Mesenchymal stem cell (in vitro differentiated cells and primary cell): Measurements from ENCODE around the gene NID2.

Experiments used
- DNase-seq: peaks from one replicate; pipeline ENCODE4 v3.0.0-alpha.2; 2013
- H2AFZ ChIP-seq: one replicate; pipeline ENCODE4 v1.6.1; 2013; ENCODE audit warnings: low read depth, mild to moderate bottlenecking, control low read depth, inconsistent platforms, low read length, moderate library complexity
- H2AK5ac ChIP-seq: 2 replicates; pipeline ENCODE4 v1.6.1; 2013; ENCODE audit warnings: low read length, moderate library complexity, mild to moderate bottlenecking, inconsistent platforms; ENCODE audit not compliant: severe bottlenecking
- H2BK120ac ChIP-seq: one replicate; pipeline ENCODE4 v1.6.1; 2013; ENCODE audit warnings: low read depth, mild to moderate bottlenecking, inconsistent platforms, low read length, moderate library complexity
- H2BK12ac ChIP-seq, 2 experiments: one replicate each; pipeline ENCODE4 v1.6.1; 2013; ENCODE audit warnings: inconsistent platforms in 2 of 2, low read length in 2 of 2, mild to moderate bottlenecking in 2 of 2, moderate library complexity in 2 of 2, control low read depth in 1 of 2
- H2BK15ac ChIP-seq: one replicate; pipeline ENCODE4 v1.6.1; 2013; ENCODE audit warnings: mild to moderate bottlenecking, low read depth, inconsistent platforms; ENCODE audit not compliant: poor library complexity, severe bottlenecking
- H2BK5ac ChIP-seq: 2 replicates; pipeline ENCODE4 v1.6.1; 2013; ENCODE audit warnings: low read depth, mild to moderate bottlenecking, low read length, control low read depth, inconsistent platforms; ENCODE audit not compliant: poor library complexity, severe bottlenecking
- H3K14ac ChIP-seq, 2 experiments: one replicate each; pipeline ENCODE4 v1.6.1; 2013; ENCODE audit warnings: inconsistent platforms in 2 of 2, low read length in 2 of 2, control low read depth in 1 of 2, mild to moderate bottlenecking in 1 of 2, moderate library complexity in 1 of 2
- H3K18ac ChIP-seq, 2 experiments: one replicate each; pipeline ENCODE4 v1.6.1; 2013; ENCODE audit warnings: inconsistent platforms in 2 of 2, low read length in 2 of 2, control low read depth in 1 of 2, low read depth in 1 of 2, mild to moderate bottlenecking in 1 of 2
- H3K23ac ChIP-seq, 2 experiments: one replicate each; pipeline ENCODE4 v1.6.1; 2013; ENCODE audit warnings: inconsistent platforms in 2 of 2, low read length in 2 of 2, mild to moderate bottlenecking in 2 of 2, moderate library complexity in 2 of 2, control low read depth in 1 of 2
- H3K27ac ChIP-seq: 2 replicates; pipeline ENCODE4 v1.5.1; 2013; ENCODE audit warnings: mild to moderate bottlenecking, moderate library complexity, low read length, control low read depth, inconsistent platforms; ENCODE audit not compliant: poor library complexity, severe bottlenecking
- H3K27me3 ChIP-seq, 2 experiments: 2 replicates each; pipeline versions ENCODE4 v1.6.1 to v1.7.0; 2013; ENCODE audit warnings: low read length in 2 of 2, mild to moderate bottlenecking in 2 of 2, moderate library complexity in 2 of 2, control low read depth in 1 of 2, inconsistent platforms in 1 of 2; ENCODE audit not compliant: control insufficient read depth in 1 of 2, insufficient read depth in 1 of 2
- H3K36me3 ChIP-seq, 2 experiments: 2 replicates each; pipeline versions ENCODE4 v1.6.1 to v1.7.0; 2013; ENCODE audit warnings: low read length in 2 of 2, control low read depth in 1 of 2, inconsistent platforms in 1 of 2, low read depth in 1 of 2, mild to moderate bottlenecking in 1 of 2; ENCODE audit not compliant: insufficient read depth in 2 of 2, control insufficient read depth in 1 of 2
- H3K4ac ChIP-seq, 2 experiments: one replicate each; pipeline ENCODE4 v1.6.1; 2013; ENCODE audit warnings: inconsistent platforms in 2 of 2, low read length in 2 of 2, mild to moderate bottlenecking in 2 of 2, moderate library complexity in 2 of 2, control low read depth in 1 of 2, low read depth in 1 of 2
- H3K4me1 ChIP-seq: 2 replicates; pipeline ENCODE4 v1.6.1; 2013; ENCODE audit warnings: low read depth, low read length, control low read depth; ENCODE audit not compliant: control insufficient read depth, insufficient read depth
- H3K4me2 ChIP-seq: 2 replicates; pipeline ENCODE4 v1.6.1; 2013; ENCODE audit warnings: low read length, mild to moderate bottlenecking, inconsistent platforms; ENCODE audit not compliant: poor library complexity, severe bottlenecking
- H3K4me3 ChIP-seq, 2 experiments: 2 replicates each; pipeline versions ENCODE4 v1.5.1 to v1.7.0; 2013; ENCODE audit warnings: low read length in 2 of 2, mild to moderate bottlenecking in 2 of 2, control low read depth in 1 of 2, low read depth in 1 of 2; ENCODE audit not compliant: insufficient read depth in 1 of 2
- H3K79me1 ChIP-seq: replicated peaks from 2 replicates; pipeline ENCODE4 v1.6.1; 2013; ENCODE audit warnings: mild to moderate bottlenecking, control low read depth, low read length, inconsistent platforms; ENCODE audit not compliant: poor library complexity, severe bottlenecking
- H3K9ac ChIP-seq: 2 replicates; pipeline ENCODE4 v1.7.0; 2013; ENCODE audit warnings: mild to moderate bottlenecking, low read length, moderate library complexity
- H3K9me3 ChIP-seq: 2 replicates; pipeline ENCODE4 v1.7.0; 2013; ENCODE audit warnings: mild to moderate bottlenecking, low read length; ENCODE audit not compliant: control insufficient read depth
- H4K8ac ChIP-seq: one replicate; pipeline ENCODE4 v1.6.1; 2013; ENCODE audit warnings: inconsistent platforms, mild to moderate bottlenecking, low read length, moderate library complexity
- H4K91ac ChIP-seq: one replicate; pipeline ENCODE4 v1.6.1; 2013; ENCODE audit warnings: mild to moderate bottlenecking, low read length, inconsistent platforms
- WGBS: methylation state at CpG from one replicate; pipeline ENCODE4 v1.1.7; 2013; ENCODE audit warnings: mixed read lengths; 5-methylcytosine and 5-hydroxymethylcytosine counted together

NID2 gene

DNA sequence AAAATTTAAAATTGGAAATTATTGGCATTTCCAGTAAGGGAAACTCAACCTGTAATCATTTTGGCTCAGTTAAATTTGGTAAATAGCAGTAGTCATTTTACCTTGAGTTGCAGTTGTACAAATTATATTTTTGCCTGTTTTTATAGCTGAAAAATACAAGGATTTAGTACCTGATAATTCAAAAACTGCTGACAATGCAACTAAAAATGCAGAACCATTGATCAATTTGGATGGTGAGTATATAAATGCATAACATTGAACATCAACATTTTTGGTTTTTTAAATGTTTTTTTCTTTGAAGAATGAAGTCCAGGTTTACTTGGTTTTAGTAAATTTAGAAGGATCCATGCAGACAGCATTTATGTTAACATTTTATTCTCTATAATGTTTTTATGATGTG is 70.5 kb downstream of the NID2 start:
- H3K9ac ChIP-seq: peak overlapping the region; percentile 76
- H2BK120ac ChIP-seq: no peak overlapping the region
- no peak overlapping the region for H2BK12ac ChIP-seq
- no peak overlapping the region for H4K8ac ChIP-seq
- H2AK5ac ChIP-seq: no peak overlapping the region
- no peak overlapping the region for H2BK15ac ChIP-seq
- no peak overlapping the region for H2BK5ac ChIP-seq
- no peaks in the 10 kb centered on the region for H3K4me1 ChIP-seq
- no peak overlapping the region for H3K4me2 ChIP-seq
- H2AFZ ChIP-seq: no peak overlapping the region
- no peak overlapping the region for H4K91ac ChIP-seq
- no peaks in the 10 kb centered on the region for H3K9me3 ChIP-seq
- H3K4ac ChIP-seq: no peak overlapping the region
- no peaks in the 10 kb centered on the region for H3K27me3 ChIP-seq
- H3K14ac ChIP-seq: no peak overlapping the region
- peaks cover 6 to 81% of the 10 kb centered on the region in 2 experiments for H3K36me3 ChIP-seq
- H3K79me1 ChIP-seq: peaks cover 9% of the 10 kb centered on the region
- DNase-seq: no peak
- H3K4me3 ChIP-seq: no peak overlapping the region
- no peak overlapping the region for H3K18ac ChIP-seq
- H3K27ac ChIP-seq: no peak overlapping the region
- H3K23ac ChIP-seq: no peak overlapping the region

DNA sequence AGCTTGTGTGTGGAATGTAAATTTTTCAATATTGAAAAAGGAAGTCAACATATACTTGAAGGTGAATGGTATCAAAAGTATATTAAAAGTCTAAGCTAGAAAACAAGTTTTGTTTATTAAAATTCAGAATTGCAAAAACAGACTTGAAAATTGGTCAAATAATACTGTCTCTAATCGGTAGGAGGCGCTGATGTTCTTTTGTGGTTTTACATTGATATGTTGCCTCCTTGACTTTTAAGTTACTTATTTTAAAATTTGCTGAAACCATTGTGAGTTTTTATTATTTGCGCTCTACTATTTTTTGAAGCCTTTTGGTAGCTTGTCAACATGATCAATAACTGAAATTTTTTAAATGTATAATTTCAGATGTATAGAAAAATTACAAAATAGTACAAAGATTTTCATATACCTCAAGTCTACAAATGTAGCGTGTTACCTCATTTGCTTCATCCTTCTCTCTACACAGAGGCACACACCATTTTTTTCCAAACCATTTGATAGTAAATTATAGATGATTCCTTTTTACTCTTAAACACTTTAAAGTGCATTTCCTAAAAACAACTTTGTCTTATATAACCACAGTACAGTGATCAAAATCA is 72.6 kb downstream of the NID2 start:
- Histone ChIP-seq H3K4me3 (no peak overlapping the region), H3K14ac (no peak overlapping the region), H2AK5ac (no peak overlapping the region), H2BK12ac (no peak overlapping the region), H3K27ac (no peak overlapping the region), H2BK120ac (no peak overlapping the region), H2BK5ac (no peak overlapping the region), H3K36me3 (peaks cover 7 to 81% of the 10 kb centered on the region in 2 experiments), H2BK15ac (no peak overlapping the region), H3K9me3 (no peaks in the 10 kb centered on the region), H4K8ac (no peak overlapping the region), H3K79me1 (peaks cover 7% of the 10 kb centered on the region), H3K9ac (peak overlapping the region; percentile 35), H3K4ac (no peak overlapping the region), H3K27me3 (no peaks in the 10 kb centered on the region), H3K18ac (no peak overlapping the region), H3K4me2 (no peak overlapping the region), H2AFZ (no peak overlapping the region), H4K91ac (no peak overlapping the region), H3K4me1 (peaks cover 2% of the 10 kb centered on the region), H3K23ac (no peak overlapping the region)
- WGBS: 17% methylated on average over 2 of the region's 4 CpGs
- DNase-seq: peak; percentile 64

DNA sequence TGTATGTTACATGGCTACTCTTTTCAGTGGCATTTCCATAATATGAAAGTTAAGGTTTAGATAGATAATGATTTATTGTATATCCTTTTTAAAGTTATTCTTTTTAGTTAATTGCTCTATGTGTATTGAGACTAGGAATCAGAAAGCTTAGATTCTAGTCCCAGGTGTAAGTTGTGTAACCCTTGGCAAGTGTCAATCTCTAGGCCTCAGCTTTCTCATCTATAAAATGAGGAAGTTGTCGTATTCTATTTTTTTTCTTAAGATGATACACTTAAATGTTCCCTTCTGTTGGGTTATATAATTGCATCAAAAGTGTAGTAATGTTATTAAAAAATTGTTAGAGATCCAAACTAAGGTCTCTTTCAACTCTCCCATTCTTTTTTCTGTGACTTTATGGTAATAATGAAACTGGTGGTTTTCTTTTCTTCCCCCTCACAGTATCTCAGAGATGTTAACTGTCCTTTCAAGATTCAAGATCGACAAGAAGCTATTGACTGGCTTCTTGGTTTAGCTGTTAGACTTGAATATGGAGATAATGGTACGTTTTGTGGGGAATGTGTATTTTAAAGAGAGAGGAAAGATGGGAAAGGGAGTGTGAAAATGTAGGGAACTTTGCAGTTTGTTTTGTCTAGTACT is 75.5 kb downstream of the NID2 start:
- no peak overlapping the region for H2BK12ac ChIP-seq
- H3K4me2 ChIP-seq: no peak overlapping the region
- no peaks in the 10 kb centered on the region for H3K9me3 ChIP-seq
- H3K27ac ChIP-seq: no peak overlapping the region
- H4K8ac ChIP-seq: no peak overlapping the region
- H2AFZ ChIP-seq: no peak overlapping the region
- no peak overlapping the region for H2BK5ac ChIP-seq
- H3K36me3 ChIP-seq: peaks cover 7 to 69% of the 10 kb centered on the region in 2 experiments
- H3K18ac ChIP-seq: no peak overlapping the region
- H3K4me3 ChIP-seq: no peak overlapping the region
- 93% methylated on average over 2 of the region's 3 CpGs for WGBS
- no peak overlapping the region for H2AK5ac ChIP-seq
- H3K9ac ChIP-seq: peak overlapping the region; percentile 17
- H4K91ac ChIP-seq: no peak overlapping the region
- no peak overlapping the region for H3K4ac ChIP-seq
- H3K14ac ChIP-seq: no peak overlapping the region
- H2BK15ac ChIP-seq: no peak overlapping the region
- peaks cover 6% of the 10 kb centered on the region for H3K79me1 ChIP-seq
- H3K27me3 ChIP-seq: no peaks in the 10 kb centered on the region
- H3K4me1 ChIP-seq: peaks cover 4% of the 10 kb centered on the region
- H2BK120ac ChIP-seq: no peak overlapping the region
- H3K23ac ChIP-seq: no peak overlapping the region
- DNase-seq: no peak

- H3K4me2 ChIP-seq: no peak overlapping the region
- DNase-seq: no peak
- no peak overlapping the region for H2BK12ac ChIP-seq
- no peak overlapping the region for H2AK5ac ChIP-seq
- no peak overlapping the region for H2AFZ ChIP-seq
- no peak overlapping the region for H2BK15ac ChIP-seq
- no peaks in the 10 kb centered on the region for H3K9me3 ChIP-seq
- H3K4me1 ChIP-seq: peaks cover 4% of the 10 kb centered on the region
- peak overlapping the region in 1 of 2 experiments; percentile 89 for H3K4me3 ChIP-seq
- peak overlapping the region; percentile 91 for H3K9ac ChIP-seq
- H3K27me3 ChIP-seq: no peaks in the 10 kb centered on the region
- H3K36me3 ChIP-seq: peaks cover 7 to 46% of the 10 kb centered on the region in 2 experiments
- no peak overlapping the region for H4K91ac ChIP-seq
- H2BK120ac ChIP-seq: no peak overlapping the region
- H2BK5ac ChIP-seq: no peak overlapping the region
- H3K18ac ChIP-seq: no peak overlapping the region
- no CpG with 5 or more reads among the region's 3 CpGs for WGBS
- H4K8ac ChIP-seq: no peak overlapping the region
- H3K79me1 ChIP-seq: peaks cover 5% of the 10 kb centered on the region
- H3K4ac ChIP-seq: no peak overlapping the region
- no peak overlapping the region for H3K14ac ChIP-seq
- H3K27ac ChIP-seq: no peak overlapping the region
- H3K23ac ChIP-seq: no peak overlapping the region
Observed at GRCh38 chr14:51990488-51990887, 78.4 kb downstream of the NID2 start.
